Upper lobe of left lung (tissue), 6 donors: ENCODE results near the gene SQSTM1. TPM values are rescaled to one million over a fixed set of nuclear protein-coding genes. Genes with fewer than 3 reads are reported as not detected.
"Not testable (repeated sequence)": the region's sequence is repeated elsewhere in the genome, so short reads cannot be mapped to it uniquely, and the experiment has no call there.

Experiments used
- ATAC-seq, 2 donors: fragments of 200-7000 bp; cut with Tn5 transposase; one replicate each; pipeline ENCODE4 v1.9.1; 2022; ENCODE audit warnings: mild to moderate bottlenecking in 2 of 2, moderate library complexity in 2 of 2; ENCODE audit not compliant: low FRiP score in 2 of 2
- DNase-seq, 2 donors: peaks; one replicate each; pipeline ENCODE4 v3.0.0-alpha.2; 2019 to 2020
- H3K27ac ChIP-seq, 4 donors: fragments of 200-600 bp; sonication (generic); one replicate each; pipeline ENCODE4 v1.5.1; 2016 to 2019
- H3K27me3 ChIP-seq, 4 donors: fragments of 200-600 bp; sonication (generic); one replicate each; pipeline ENCODE4 v1.5.1; 2017 to 2019
- H3K36me3 ChIP-seq, 4 donors: fragments of 200-600 bp; sonication (generic); one replicate each; pipeline ENCODE4 v1.5.1; 2016 to 2019
- H3K4me1 ChIP-seq, 4 donors: fragments of 200-600 bp; sonication (generic); one replicate each; pipeline ENCODE4 v1.5.1; 2018 to 2019
- H3K4me3 ChIP-seq, 4 donors: fragments of 200-600 bp; sonication (generic); one replicate each; pipeline ENCODE4 v1.5.1; 2017 to 2019; ENCODE audit warnings: mild to moderate bottlenecking in 2 of 4, moderate library complexity in 1 of 4
- H3K9me3 ChIP-seq, 4 donors: fragments of 200-600 bp; sonication (generic); one replicate each; pipeline ENCODE4 v1.5.1; 2018 to 2019
- EP300 ChIP-seq, 4 donors: sonication (generic); formaldehyde crosslinking; IDR thresholded peaks; one replicate each; pipeline ENCODE4 v1.5.1; 2017; ENCODE audit warnings: antibody characterized with exemption in 4 of 4, control low read depth in 2 of 4
- POLR2A ChIP-seq, 4 donors: fragments of 450-650 bp; IDR thresholded peaks; one replicate each; pipeline ENCODE4 v1.5.1; 2016 to 2017; ENCODE audit warnings: antibody characterized with exemption in 4 of 4, mild to moderate bottlenecking in 2 of 4
- POLR2AphosphoS5 ChIP-seq, 2 donors: sonication (generic); formaldehyde crosslinking; IDR thresholded peaks; one replicate each; pipeline ENCODE4 v1.5.1; 2017; ENCODE audit warnings: antibody characterized with exemption in 2 of 2
- WGBS, 2 donors: methylation state at CpG; one replicate each; pipeline ENCODE4 v1.1.5; 2017 to 2018; 5-methylcytosine and 5-hydroxymethylcytosine counted together
- total RNA-seq, 6 donors: library from RNA; depleted of rRNA in 4 of 6; stranded (reverse); fragments of >200 nt in 4 of 6; gene quantifications; one replicate each; pipeline versions ENCODE4 v1.1.0 to v1.2.1, GENCODE V29; 2016 to 2021
- TF ChIP-seq, protein P1 (sequence below), 6 experiments: fragments of 450-650 bp in 4 of 6; fragments of 200-600 bp in 2 of 6; sonication (generic) in 2 of 6; IDR thresholded peaks; one replicate each; pipeline ENCODE4 v1.5.1; 2016 to 2019; ENCODE audit warnings: antibody characterized with exemption in 6 of 6
- donor health status: DM: no; HTN: no; CAD: no; lungs with moderate emphysema.
- donor health status: DM: no; HTN: yes; CAD: no; lungs with severe emphysema.

Gene SQSTM1
- total RNA-seq, 6 donors from 2014 or later: 390 to 666 (median 574) TPM

- TF ChIP-seq POLR2AphosphoS5 (IDR thresholded peaks at IDR 0.05) (no peak), POLR2A (IDR thresholded peaks at IDR 0.05) (no peak), EP300 (IDR thresholded peaks at IDR 0.05) (no peak)
- TF ChIP-seq, protein P1, sequence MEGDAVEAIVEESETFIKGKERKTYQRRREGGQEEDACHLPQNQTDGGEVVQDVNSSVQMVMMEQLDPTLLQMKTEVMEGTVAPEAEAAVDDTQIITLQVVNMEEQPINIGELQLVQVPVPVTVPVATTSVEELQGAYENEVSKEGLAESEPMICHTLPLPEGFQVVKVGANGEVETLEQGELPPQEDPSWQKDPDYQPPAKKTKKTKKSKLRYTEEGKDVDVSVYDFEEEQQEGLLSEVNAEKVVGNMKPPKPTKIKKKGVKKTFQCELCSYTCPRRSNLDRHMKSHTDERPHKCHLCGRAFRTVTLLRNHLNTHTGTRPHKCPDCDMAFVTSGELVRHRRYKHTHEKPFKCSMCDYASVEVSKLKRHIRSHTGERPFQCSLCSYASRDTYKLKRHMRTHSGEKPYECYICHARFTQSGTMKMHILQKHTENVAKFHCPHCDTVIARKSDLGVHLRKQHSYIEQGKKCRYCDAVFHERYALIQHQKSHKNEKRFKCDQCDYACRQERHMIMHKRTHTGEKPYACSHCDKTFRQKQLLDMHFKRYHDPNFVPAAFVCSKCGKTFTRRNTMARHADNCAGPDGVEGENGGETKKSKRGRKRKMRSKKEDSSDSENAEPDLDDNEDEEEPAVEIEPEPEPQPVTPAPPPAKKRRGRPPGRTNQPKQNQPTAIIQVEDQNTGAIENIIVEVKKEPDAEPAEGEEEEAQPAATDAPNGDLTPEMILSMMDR (IDR thresholded peaks at IDR 0.05): no peak
- H3K36me3 ChIP-seq: peaks cover 73 to 95% (median 92%) of the 10 kb centered on the region in 4 donors
- peaks cover 12 to 34% (median 17%) of the 10 kb centered on the region in 4 donors for H3K4me1 ChIP-seq
- H3K27me3 ChIP-seq: no peaks in the 10 kb centered on the region
- peak overlapping the region in 2 of 4 donors; percentile 2 to 9 for H3K27ac ChIP-seq
- 97 to 98% methylated on average over 3 of the region's 3 CpGs for WGBS, 2 donors
- no peak for DNase-seq
- no peaks in the 10 kb centered on the region for H3K9me3 ChIP-seq
- no peak overlapping the region for H3K4me3 ChIP-seq
- ATAC-seq: no peak
Observed at GRCh38 chr5:179833709-179834070, 13.0 kb downstream of the SQSTM1 start.

- Histone ChIP-seq H3K27ac (peak overlapping the region in 2 of 4 donors; percentile 2 to 9), H3K4me3 (no peak overlapping the region), H3K9me3 (no peaks in the 10 kb centered on the region), H3K4me1 (peaks cover 7 to 30% (median 17%) of the 10 kb centered on the region in 4 donors), H3K27me3 (no peaks in the 10 kb centered on the region), H3K36me3 (peaks cover 68 to 92% (median 90%) of the 10 kb centered on the region in 4 donors)
- DNase-seq (no peak), ATAC-seq (no peak)
- TF ChIP-seq POLR2A (IDR thresholded peaks at IDR 0.05): no peak
- TF ChIP-seq EP300 (IDR thresholded peaks at IDR 0.05): no peak
- TF ChIP-seq, protein P1 (IDR thresholded peaks at IDR 0.05): no peak
- no peak for TF ChIP-seq POLR2AphosphoS5 (IDR thresholded peaks at IDR 0.05)
- WGBS, 2 donors: 79 to 88% methylated on average over 7 to 8 of the region's 8 CpGs
Observed at GRCh38 chr5:179834120-179834519, 13.4 kb downstream of the SQSTM1 start.

- H3K4me1 ChIP-seq: peaks cover 7 to 30% (median 17%) of the 10 kb centered on the region in 4 donors
- H3K27me3 ChIP-seq, H3K4me3 ChIP-seq, H3K27ac ChIP-seq, ATAC-seq, H3K9me3 ChIP-seq: not testable (repeated sequence)
- DNase-seq: peak in 1 of 2 donors; percentile 72
- peaks cover 63 to 93% (median 83%) of the 10 kb centered on the region in 4 donors for H3K36me3 ChIP-seq
- 93% methylated on average over 18 of the region's 28 CpGs; no CpG with 5 or more reads in 1 of the 2 donors for WGBS, 2 donors
Observed at GRCh38 chr5:179834871-179835270, 14.2 kb downstream of the SQSTM1 start.

GRCh38 chr5:179836225-179837019 is 15.7 kb downstream of the SQSTM1 start:
- Histone ChIP-seq H3K27me3 (no peaks in the 10 kb centered on the region), H3K4me1 (peaks cover 7 to 30% (median 17%) of the 10 kb centered on the region in 4 donors), H3K9me3 (no peaks in the 10 kb centered on the region), H3K27ac (peak overlapping the region; percentile 23 to 62 (median 46)), H3K36me3 (peaks cover 53 to 88% (median 74%) of the 10 kb centered on the region in 4 donors), H3K4me3 (no peak overlapping the region)
- WGBS, 2 donors: 74 to 83% methylated on average over 11 to 19 of the region's 19 CpGs
- ATAC-seq (peak in 1 of 2 donors; percentile 11), DNase-seq (no peak)
- peak in 1 of 2 donors; percentile 49 for TF ChIP-seq POLR2AphosphoS5 (IDR thresholded peaks at IDR 0.05)
- no peak for TF ChIP-seq EP300 (IDR thresholded peaks at IDR 0.05)

DNA sequence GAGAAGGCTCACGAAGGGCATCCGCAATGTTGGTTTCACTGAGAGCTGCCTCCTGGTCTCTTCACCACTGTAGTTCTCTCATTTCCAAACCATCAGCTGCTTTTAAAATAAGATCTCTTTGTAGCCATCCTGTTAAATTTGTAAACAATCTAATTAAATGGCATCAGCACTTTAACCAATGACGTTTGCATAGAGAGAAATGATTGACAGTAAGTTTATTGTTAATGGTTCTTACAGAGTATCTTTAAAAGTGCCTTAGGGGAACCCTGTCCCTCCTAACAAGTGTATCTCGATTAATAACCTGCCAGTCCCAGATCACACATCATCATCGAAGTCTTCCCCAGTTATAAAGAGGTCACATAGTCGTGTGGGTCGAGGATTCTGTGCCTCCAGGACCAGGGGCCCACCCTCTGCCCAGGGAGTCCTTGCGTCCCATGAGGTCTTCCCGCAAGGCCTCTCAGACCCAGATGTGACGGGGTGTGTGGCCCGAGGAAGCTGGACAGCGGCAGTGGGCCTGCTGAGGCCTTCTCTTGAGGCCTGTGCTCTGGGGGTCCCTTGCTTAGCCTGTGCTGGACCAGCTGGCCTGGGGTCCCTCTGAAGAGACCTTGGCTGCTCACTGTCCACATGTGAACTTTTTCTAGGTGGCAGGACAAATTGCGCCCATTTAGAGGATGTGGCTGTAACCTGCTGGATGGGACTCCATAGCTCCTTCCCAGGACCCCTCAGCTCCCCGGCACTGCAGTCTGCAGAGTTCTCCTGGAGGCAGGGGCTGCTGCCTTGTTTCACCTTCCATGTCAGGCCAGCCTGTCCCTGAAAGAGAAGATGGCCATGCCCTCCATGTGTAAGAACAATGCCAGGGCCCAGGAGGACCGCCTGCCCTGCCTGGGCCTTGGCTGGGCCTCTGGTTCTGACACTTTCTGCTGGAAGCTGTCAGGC is 16.6 kb downstream of the SQSTM1 start:
- no peak overlapping the region for H3K4me3 ChIP-seq
- H3K4me1 ChIP-seq: peaks cover 7 to 24% (median 17%) of the 10 kb centered on the region in 4 donors
- peak in 1 of 2 donors; percentile 2 for ATAC-seq
- peaks cover 44 to 86% (median 67%) of the 10 kb centered on the region in 4 donors for H3K36me3 ChIP-seq
- WGBS, 2 donors: 72 to 85% methylated on average over 6 to 15 of the region's 15 CpGs
- H3K9me3 ChIP-seq: no peaks in the 10 kb centered on the region
- H3K27ac ChIP-seq: peak overlapping the region; percentile 23 to 62 (median 46)
- DNase-seq: no peak
- TF ChIP-seq POLR2A (IDR thresholded peaks at IDR 0.05): peak in 1 of 4 donors; percentile 21
- TF ChIP-seq, protein P1 (IDR thresholded peaks at IDR 0.05): no peak
- no peaks in the 10 kb centered on the region for H3K27me3 ChIP-seq
